Osteocyte (in vitro differentiated cells): Measurements from ENCODE around the gene GNG3. TPM values are rescaled to one million over a fixed set of nuclear protein-coding genes. Genes with fewer than 3 reads are reported as not detected.
"Not testable (repeated sequence)": the region's sequence is repeated elsewhere in the genome, so short reads cannot be mapped to it uniquely, and the experiment has no call there.

Experiments
- DNase-seq: peaks from one replicate; pipeline ENCODE4 v3.0.0; 2021; ENCODE audit warnings: mixed read lengths; ENCODE audit not compliant: unreplicated experiment; ENCODE audit errors: extremely low spot score
- H3K27ac Mint-ChIP-seq: one replicate; pipeline ENCODE4 v1.8.0; 2021; ENCODE audit warnings: mild to moderate bottlenecking, mixed read lengths; ENCODE audit not compliant: unreplicated experiment
- H3K27me3 Mint-ChIP-seq: one replicate; pipeline ENCODE4 v1.8.0; 2021; ENCODE audit warnings: mixed read lengths; ENCODE audit not compliant: unreplicated experiment
- H3K36me3 Mint-ChIP-seq: one replicate; pipeline ENCODE4 v1.8.0; 2021; ENCODE audit warnings: mixed read lengths; ENCODE audit not compliant: unreplicated experiment
- H3K4me1 Mint-ChIP-seq: one replicate; pipeline ENCODE4 v1.8.0; 2021; ENCODE audit warnings: mixed read lengths; ENCODE audit not compliant: unreplicated experiment
- H3K4me3 Mint-ChIP-seq: one replicate; pipeline ENCODE4 v1.8.0; 2021; ENCODE audit warnings: mild to moderate bottlenecking, moderate library complexity, mixed read lengths; ENCODE audit not compliant: unreplicated experiment
- H3K9me3 Mint-ChIP-seq: one replicate; pipeline ENCODE4 v1.8.0; 2021; ENCODE audit warnings: mixed read lengths; ENCODE audit not compliant: unreplicated experiment
- CTCF ChIP-seq: fragments of 200-600 bp; sonication (generic); IDR thresholded peaks from 2 replicates; pipeline ENCODE4 v1.5.0; 2021; ENCODE audit warnings: antibody characterized with exemption, mild to moderate bottlenecking, moderate library complexity
- total RNA-seq: library from RNA; stranded (reverse); gene quantifications from 2 replicates; pipeline ENCODE4 v1.2.1, GENCODE V29; 2021

GNG3 gene
- total RNA-seq, 1 donor from 2014 or later: not detected

GRCh38 chr11:62673196-62673525 is 34.3 kb upstream of the GNG3 start:
- no peak for TF ChIP-seq CTCF
- peak overlapping the region; percentile 94 for H3K27ac Mint-ChIP-seq
- peaks cover 24% of the 10 kb centered on the region for H3K36me3 Mint-ChIP-seq
- H3K9me3 Mint-ChIP-seq: no peaks in the 10 kb centered on the region
- DNase-seq: no peak
- no peaks in the 10 kb centered on the region for H3K27me3 Mint-ChIP-seq
- H3K4me3 Mint-ChIP-seq: peak overlapping the region; percentile 95
- peaks cover 50% of the 10 kb centered on the region for H3K4me1 Mint-ChIP-seq

- H3K27ac Mint-ChIP-seq, DNase-seq, H3K9me3 Mint-ChIP-seq, H3K27me3 Mint-ChIP-seq, H3K4me3 Mint-ChIP-seq: not testable (repeated sequence)
- H3K36me3 Mint-ChIP-seq: peaks cover 22% of the 10 kb centered on the region
- peaks cover 54% of the 10 kb centered on the region for H3K4me1 Mint-ChIP-seq
Measured at GRCh38 chr11:62675415-62675814, 32.1 kb upstream of the GNG3 start.

GRCh38 chr11:62676698-62677097 is 30.8 kb upstream of the GNG3 start:
- H3K4me3 Mint-ChIP-seq: peak overlapping the region; percentile 50
- no peak overlapping the region for H3K27ac Mint-ChIP-seq

GRCh38 chr11:62677156-62677555 is 30.3 kb upstream of the GNG3 start:
- no peaks in the 10 kb centered on the region for H3K9me3 Mint-ChIP-seq

More at GRCh38 chr11:62676698-62677097, 30.8 kb upstream of the GNG3 start:
- no peaks in the 10 kb centered on the region for H3K27me3 Mint-ChIP-seq
- H3K9me3 Mint-ChIP-seq: no peaks in the 10 kb centered on the region
- DNase-seq: no peak
- peaks cover 50% of the 10 kb centered on the region for H3K4me1 Mint-ChIP-seq
- H3K36me3 Mint-ChIP-seq: peaks cover 21% of the 10 kb centered on the region
- no peak for TF ChIP-seq CTCF

GRCh38 chr11:62677714-62678113 is 29.8 kb upstream of the GNG3 start:
- H3K4me3 Mint-ChIP-seq: peak overlapping the region; percentile 85
- H3K27me3 Mint-ChIP-seq: no peaks in the 10 kb centered on the region
- peak overlapping the region; percentile 95 for H3K27ac Mint-ChIP-seq
- peaks cover 43% of the 10 kb centered on the region for H3K4me1 Mint-ChIP-seq
- peaks cover 21% of the 10 kb centered on the region for H3K36me3 Mint-ChIP-seq
- no peak for TF ChIP-seq CTCF
- DNase-seq: no peak
- H3K9me3 Mint-ChIP-seq: no peaks in the 10 kb centered on the region

More at GRCh38 chr11:62677156-62677555, 30.3 kb upstream of the GNG3 start:
- DNase-seq: no peak
- H3K4me1 Mint-ChIP-seq: peaks cover 48% of the 10 kb centered on the region
- H3K4me3 Mint-ChIP-seq: peak overlapping the region; percentile 50
- no peaks in the 10 kb centered on the region for H3K27me3 Mint-ChIP-seq
- H3K36me3 Mint-ChIP-seq: peaks cover 21% of the 10 kb centered on the region
- no peak for TF ChIP-seq CTCF
- H3K27ac Mint-ChIP-seq: no peak overlapping the region

- no peaks in the 10 kb centered on the region for H3K9me3 Mint-ChIP-seq
- H3K27ac Mint-ChIP-seq: peak overlapping the region; percentile 95
- DNase-seq: no peak
- peak overlapping the region; percentile 85 for H3K4me3 Mint-ChIP-seq
- H3K27me3 Mint-ChIP-seq: no peaks in the 10 kb centered on the region
- no peak for TF ChIP-seq CTCF
- H3K4me1 Mint-ChIP-seq: peaks cover 37% of the 10 kb centered on the region
- peaks cover 21% of the 10 kb centered on the region for H3K36me3 Mint-ChIP-seq
Measured at GRCh38 chr11:62678433-62678769, 29.1 kb upstream of the GNG3 start.
